ELR (cell line): ENCODE measurements around the gene SETBP1.

Experiments used
- DNase-seq: peaks from one replicate; pipeline ENCODE4 v3.0.0-alpha.2; 2015; ENCODE audit warnings: low read depth

SETBP1 gene

DNA sequence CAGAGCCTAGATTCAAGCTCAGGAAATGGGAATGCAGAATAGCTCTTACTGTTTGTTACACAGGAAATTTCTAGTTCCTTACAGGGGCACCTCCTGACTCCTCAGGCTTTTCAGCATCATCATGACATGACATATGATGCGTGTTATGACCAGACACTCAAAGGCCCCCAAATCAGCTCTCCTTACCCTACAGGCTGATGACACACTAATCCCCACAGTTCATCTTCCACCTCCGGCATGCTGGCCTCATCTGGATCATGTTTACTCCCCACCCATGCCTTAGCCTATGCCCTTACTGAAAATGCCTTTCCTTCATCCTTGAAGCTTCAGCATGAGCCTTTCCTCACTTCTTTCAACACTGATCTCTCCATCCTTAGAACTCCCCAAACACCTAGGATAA is 356.9 kb downstream of the SETBP1 start:
- DNase-seq: no peak

DNA sequence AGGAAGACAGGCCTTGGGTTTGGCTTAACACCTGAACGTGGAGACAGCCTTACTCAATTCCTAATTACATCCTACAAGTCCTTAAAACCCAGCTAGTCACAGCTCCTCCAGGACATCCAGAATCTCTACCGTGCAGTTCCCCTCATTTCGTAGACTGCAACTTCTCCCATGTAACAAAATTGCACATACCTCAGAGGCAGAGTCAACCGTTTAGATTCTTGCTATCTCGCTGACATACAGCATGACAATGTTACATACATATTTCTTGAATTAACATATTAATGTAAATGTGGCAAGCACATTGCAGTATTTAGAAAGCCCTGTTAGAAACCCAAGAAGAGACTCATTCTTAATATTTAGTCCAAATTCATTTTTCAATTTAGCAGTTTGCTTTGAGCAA is 358.7 kb downstream of the SETBP1 start:
- DNase-seq: no peak

DNA sequence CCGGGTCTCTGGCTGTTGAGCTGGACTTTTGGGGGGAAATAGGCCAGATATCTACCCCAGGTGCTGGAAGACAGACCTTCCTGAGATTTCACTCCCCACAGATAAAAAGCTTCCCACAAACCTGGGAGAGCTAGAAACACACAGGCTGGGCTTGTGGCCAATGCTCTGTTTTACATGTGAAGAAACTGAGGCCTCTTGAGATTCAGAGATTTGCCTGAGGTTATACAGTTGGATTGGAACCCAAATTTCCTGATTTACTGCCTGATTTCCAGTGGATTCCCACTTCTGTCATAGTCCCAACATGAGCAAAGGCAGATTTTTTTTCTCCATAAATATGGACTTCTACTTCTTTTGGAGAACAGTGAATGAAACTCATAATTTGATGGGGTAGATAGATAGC is 360.2 kb downstream of the SETBP1 start:
- no peak for DNase-seq

DNA sequence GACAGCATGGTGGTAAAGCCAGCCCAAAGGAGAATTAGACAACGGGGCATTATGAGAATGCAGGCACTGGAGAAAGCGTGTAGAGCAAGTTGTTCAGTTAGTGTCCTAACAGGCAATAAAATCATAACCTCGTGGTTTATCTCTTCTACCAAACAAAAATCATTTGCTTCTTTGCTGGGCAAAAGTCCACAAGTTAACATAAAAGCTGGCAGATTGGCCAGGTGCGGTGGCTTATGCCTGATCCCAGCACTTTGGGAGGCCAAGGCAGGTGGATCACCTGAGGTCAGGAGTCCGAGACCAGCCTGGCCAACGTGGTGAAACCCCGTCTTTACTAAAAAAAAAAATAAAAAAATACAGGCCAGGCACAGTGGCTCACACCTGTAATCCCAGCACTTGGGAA is 364.1 kb downstream of the SETBP1 start:
- DNase-seq: no peak

DNA sequence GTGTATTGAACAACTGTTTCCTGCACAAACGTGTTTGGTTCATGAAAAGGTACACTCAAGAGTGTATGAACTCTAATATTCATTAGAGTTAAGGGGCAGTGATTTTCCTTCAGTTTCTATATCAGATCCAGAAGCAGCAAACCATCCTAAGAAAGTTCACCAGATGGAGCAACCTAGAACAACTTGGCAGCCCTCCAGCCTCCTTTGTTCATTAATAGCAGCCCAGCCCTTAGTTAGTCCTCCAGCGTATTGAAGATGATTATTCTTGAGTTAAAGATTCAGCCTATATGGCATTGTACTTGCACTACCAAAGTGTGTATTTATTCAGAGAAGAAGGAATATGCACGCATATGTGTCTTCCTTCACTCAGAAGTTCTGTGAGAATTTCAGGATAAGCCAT is 365.5 kb downstream of the SETBP1 start:
- no peak for DNase-seq

DNA sequence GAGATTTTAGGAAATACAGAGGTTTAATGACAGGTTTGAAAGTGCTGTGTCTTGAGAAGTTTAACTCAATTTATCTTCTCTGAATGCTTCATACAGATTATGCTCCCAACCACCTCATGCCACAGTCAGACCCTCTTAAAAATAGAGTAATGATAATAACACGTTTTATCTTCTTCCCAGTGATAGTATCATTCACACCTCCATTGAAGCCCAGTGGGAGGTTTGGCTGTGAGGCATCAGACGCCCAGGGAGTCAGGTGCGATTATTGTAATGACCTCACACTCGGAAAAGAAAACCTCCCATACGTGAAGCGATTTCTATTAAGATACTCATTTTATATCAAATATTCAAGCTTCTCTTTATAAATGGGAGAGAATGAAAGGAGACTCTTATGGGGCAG is 366.3 kb downstream of the SETBP1 start:
- no peak for DNase-seq

DNA sequence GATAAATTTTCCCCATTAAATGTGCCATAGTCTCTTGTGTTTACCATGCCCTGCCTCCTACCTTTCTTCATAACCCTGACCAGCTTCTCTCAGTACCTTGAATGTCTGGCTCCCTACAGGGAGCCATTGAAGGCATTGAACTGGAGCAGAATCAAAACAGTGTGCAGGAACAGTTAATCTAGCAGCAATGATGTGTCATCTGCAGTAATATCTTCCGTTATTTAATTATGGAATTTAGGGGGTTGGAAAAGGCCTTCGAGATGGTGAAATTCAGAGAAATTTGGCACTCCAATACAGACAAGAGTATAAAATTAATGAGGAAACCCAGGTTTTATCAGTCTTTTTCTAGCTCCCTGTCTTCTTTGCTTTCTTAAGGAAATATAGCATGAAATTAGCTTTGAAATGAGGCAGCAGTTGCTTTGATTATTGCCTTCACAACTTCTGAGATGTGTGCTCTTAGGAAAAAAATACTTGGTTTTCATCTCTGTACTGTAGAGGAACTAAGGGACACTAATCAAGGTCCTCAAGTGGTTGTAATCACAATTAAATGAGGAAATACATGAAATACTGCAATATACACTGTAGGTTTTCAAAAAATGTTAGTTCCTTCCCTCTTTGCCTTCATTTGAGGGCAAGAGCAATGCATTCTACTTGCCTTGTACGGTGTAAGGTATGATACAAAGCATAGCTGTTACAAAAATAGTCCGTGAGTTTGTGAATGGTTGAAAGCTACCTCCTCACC is 369.1 kb downstream of the SETBP1 start:
- no peak for DNase-seq

DNA sequence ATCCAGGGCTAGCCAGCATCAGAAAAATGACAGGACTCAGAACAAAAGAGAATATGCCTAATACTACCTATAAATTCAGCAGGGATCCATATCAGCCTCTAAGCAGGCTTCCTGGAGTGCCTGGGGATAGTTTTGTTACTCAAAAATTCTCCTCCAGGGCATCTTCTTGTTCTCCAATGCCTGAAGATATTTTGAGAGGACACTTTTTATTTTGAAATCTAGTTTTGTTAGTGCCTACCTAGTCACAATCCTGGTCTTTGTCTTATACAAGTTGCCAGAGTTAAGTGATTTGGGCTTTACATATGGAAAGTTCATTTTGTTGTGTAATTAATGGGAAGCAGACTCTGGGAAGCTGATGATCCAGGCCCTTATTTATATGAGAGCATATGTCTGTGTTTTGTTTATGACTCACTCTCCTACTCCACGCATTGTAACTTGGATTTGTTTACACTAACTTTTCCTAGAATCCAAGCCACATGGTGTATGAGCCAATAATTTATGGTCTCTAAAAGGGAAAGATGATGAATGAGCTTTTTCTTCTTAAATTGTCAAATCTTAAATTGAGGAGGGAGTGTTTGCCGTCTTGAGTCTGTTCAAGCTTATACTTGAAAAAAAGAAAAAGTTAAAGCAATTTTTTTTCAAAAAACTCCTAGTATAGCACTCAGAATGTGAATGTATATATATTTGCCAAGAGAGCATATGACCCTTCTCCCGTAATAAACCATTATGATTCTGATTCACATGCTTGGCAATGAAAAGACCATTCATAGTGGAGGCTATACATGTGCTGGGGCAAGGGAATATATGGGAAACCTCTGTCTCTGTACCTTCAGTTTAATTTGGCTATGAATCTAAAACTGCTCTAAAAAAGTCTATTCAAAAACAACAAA is 370.3 kb downstream of the SETBP1 start:
- DNase-seq: peak; percentile 66

DNA sequence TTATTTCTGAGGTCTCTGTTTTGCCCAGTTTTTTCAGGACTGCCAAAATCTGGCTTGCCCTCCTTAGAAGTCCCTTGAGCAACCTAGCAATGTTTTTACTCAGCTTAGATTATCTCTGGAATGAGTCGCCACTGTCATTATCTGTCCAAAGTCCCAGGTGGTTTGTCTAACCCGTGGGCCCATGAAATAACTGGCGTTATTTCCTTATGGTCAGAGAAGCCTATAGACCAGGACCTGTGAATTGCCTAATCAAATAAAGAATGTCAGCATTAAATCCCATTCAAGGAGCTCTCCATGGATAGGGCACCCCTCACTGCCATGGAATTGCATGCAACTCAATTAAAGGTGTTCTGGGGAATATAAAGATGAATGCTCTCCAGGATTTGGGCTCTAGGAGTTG is 373.9 kb downstream of the SETBP1 start:
- DNase-seq: no peak

DNA sequence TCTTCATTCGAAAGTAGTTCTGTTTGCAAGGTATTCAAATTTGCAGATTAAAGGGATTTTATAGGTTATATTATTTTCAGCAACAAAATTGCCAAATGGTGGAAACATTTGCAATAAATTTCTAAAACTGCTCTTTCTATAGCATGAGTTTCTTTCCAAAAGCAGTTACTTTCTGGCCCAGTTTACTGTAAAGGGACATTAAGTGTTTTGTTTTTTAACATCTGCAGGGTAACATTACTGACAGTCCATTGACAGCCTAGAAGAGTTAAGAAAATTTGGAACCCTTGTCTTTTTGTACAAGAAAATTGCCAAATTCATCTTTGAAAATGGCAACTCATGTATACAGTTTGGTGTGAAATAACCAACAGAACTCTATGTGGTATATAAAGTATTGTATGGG is 375.1 kb downstream of the SETBP1 start:
- DNase-seq: no peak

DNA sequence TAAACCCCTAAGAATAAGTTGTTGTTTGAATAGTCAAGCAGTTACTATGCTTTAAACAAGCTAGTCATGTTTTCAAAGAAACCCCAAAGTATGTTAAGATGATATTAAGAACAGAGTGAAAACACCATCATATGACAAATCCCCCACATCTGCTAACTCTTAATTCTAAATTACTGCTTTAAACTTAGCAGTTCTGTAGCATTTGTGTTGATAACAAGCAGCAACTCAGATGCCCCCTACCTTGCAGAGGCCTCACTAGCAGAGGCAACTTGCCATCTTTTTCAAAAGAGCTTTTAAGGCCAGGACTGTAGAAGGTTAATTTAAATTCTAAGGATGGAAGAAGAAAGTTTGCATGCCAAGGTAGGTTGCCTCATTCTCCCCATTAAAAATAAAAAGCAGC is 376.2 kb downstream of the SETBP1 start:
- no peak for DNase-seq

DNA sequence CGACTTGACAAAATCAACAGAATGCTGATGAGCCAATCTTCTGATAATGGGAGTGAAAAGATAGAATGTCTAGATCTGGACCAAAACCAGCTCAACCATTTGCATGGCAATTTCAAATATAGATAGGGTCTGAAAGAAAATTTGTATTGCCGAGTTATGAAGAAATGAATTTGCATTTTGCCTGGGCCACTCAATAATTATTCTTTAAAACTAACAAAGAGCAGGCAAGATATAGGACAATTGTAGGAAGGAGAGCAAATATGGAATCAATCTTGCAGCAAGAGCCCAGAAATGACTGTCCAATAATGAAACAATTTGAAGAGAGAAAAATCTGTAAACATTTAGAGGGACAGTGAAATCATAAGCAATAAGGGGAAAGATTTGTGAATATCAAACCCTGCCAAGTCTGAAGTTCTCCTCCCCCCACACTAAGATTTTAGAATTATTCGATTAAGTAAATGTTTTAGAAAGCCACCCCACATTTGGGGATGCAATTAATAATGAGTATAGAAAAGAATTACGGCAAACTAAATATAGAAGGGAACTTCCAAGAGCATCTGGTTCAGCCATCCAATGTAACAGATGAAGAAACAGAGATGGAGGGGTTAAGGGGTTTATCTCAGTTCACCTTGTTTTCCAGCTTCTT is 377.4 kb downstream of the SETBP1 start:
- no peak for DNase-seq

DNA sequence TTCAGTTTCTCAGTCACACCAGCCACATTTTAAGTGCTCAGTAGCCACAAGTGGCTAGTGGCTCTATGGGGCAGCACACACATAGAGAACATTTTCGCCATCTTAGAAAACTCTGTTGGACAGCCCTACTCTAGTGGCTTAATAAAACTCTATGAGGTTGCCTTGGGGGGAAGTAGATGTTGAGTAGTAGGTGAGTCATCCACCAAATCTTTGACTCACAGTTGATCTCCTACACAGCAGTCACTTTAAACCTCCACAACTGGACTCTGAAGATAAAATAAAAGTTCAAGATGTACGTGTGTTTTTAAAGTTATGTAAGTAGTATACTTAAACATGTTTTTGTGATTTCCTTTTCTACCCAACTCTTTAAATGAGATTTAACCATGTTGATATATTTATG is 379.0 kb downstream of the SETBP1 start:
- DNase-seq: peak; percentile 58

DNA sequence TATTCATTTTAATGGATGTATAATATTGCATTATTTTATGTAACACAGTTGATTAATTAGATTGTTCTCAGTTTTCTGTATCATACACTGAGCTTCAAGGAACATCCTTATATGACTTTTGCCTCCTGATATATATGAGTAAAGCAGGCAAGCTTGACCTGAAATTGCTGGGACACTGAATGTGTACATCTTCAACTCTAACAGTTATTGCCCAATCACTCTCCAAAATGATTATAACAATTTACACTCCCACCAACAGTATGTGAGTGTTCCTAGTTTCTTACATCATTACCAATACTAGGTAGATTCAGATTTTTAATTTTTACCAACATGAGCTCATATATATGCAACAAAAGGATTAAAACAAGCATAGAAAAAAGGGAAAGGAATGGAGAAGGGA is 379.4 kb downstream of the SETBP1 start:
- DNase-seq: no peak

DNA sequence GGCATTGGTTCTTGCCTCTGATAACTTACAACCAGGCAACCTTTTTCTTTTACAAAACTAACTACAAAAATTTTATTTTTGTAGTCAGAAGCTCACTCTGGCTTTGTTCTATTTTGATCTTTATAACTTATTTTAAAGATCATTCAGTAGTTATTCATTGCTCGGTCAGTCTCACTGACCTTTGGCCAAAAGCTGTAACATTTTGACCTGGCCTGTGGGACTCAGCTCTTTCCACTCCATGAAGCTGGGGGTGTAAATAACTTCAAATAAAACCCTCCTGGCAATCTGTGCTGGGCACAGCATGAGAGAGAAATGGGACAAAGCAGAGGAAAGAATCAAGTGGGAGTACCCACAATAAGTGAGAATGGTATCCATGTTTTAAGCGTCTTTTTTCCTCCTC is 380.7 kb downstream of the SETBP1 start:
- no peak for DNase-seq

DNA sequence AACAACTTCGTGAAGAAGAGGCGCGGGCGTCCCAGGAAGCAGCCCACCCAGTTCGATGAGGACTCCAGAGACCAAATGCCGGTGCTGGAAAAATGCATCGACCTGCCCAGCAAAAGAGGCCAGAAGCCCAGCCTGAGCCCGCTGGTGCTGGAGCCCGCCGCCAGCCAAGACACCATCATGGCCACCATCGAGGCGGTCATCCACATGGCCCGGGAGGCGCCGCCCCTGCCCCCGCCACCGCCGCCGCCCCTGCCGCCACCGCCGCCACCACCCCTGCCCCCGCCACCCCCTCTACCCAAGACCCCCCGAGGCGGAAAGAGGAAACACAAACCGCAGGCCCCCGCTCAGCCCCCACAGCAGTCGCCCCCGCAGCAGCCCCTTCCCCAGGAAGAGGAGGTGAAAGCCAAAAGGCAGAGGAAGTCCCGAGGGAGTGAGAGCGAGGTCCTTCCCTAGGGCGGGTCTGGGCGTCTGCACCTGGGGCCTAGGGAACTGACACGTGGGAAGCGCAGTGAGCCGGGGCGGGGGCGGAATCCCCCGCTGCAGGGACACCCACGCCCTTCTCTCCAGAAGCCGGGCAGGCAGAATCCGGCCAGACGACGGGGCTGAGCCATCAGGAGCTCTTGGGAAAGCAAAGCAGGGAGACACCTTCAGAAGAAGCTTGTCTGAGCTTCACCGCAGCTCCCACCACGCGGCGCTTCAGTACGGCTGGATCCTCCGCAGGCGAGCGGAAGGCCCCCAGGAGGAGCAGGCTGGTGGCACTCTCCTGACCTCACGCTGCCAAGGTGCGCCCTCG is 382.8 kb downstream of the SETBP1 start:
- no peak for DNase-seq

DNA sequence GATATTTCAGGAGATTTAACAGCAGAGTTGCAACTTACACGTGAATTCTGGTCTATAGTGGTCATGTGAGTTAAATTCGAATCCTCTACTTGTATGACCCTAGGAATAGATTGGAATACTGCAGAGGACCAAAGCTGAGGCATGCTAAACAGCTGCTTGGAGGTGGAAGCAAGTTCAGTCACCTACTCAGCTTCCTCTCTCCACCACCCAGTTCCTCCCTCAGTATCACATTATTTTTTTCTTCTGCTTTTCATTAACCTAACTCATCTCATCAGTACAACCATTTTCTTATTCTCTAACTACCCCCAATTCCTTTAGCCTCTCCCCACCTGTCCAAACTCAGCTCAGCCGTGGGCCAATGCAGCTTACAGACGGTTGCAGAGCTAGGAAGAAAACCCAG is 385.5 kb downstream of the SETBP1 start:
- DNase-seq: no peak

DNA sequence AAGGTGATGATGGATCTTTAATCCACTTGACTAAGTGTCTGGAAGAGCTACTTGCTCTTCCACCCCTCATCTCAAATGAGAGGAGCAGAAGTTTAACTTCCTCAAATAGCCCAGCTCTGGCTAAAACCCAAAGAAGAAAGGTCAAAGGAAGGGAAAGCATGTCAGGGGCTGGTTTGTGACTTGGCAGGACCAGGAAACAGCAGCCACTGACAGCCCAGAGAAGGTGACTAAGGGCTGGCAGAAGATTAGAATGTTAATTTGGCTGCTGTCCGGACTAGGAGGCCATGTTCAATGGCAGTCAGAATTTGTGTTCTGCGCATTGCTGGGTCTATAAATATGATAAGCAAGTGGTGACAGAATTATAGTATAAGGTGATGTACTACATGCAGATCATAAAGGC is 386.2 kb downstream of the SETBP1 start:
- no peak for DNase-seq

DNA sequence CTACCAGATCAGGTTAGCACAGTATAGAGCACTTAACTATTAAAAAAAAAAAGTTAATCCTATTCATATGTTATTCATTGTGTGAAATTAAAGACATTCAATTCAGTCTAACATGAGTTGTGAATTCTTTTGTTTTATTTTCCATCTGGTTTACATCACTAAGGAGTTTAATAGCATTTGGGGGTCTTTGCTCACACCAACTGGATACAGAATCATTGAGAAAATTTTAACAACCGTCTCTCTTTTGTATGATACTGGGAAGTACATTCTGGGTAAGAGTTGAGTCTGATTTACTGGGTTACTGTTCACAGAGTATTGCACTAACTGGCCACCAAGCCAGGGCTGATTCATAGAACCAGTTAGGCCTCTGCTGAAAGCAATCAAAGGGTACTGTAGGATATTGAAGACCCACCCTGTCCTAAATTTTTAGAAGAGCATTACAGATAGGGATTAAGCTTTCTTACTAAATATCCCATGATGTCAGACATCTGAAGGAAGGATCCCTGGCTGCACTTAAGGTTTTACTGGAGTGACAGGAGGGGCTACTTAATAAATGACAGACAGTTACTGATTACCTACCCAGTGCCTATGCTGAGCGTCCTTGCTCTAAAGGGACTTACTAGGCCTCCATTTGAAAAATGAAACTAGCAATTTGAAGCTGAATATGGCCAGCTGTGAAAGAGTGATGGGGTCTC is 387.9 kb downstream of the SETBP1 start:
- DNase-seq: no peak

DNA sequence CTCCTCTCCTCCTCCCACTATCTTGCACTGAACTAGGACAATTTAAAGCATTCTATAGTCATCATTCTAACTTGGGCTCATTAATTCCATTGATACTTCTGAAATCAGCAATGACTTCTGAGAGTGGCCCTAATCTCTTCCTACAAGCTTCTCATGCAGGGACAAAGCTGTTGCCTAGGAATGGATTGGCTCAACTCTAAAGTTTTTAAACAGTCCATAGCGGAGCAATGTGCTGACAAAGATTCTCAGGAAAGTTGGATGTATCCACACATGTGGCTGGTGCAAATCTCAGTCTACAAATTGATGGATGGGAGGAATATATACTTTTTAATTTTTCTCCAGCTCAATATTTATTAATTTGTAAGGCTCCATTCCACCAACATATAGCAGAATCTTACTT is 388.9 kb downstream of the SETBP1 start:
- no peak for DNase-seq

DNA sequence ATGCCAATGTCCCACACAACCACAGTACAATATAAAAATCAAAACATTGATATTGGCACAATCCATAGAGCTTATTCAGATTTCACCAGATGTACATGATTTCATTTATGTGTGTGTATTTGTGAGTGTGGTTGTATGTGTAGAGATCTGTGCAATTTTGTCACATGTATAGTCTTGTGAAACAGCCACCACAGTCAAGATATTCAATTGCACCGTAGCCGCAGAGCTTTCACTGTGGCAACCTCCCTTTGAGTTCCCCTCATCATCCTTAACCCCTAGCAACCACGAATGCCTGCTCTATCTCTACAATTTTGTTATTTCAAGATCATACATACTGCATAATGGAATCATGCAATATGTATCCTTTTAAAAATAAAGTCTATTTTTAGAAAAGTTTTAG is 391.3 kb downstream of the SETBP1 start:
- no peak for DNase-seq

DNA sequence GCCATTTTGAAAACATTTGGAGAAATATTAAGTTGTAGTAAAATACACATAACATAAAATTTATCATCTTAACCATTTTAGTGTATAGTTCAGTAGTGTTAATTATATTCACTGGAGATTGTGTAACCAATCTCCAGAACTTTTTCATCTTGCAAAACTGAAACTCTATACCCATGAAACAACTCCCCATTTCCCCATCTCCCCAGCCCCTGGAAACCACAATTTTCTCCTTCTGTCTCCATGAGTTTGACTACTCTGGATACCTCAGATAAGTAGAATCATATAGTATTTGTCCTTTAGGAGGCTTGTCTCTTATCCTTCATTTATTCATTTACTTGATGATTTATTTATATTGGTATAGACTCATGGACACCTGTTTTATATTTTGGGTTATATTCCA is 392.9 kb downstream of the SETBP1 start:
- DNase-seq: no peak
